ENCODE data around the gene SLC12A7. TPM values are rescaled to one million over a fixed set of nuclear protein-coding genes. Genes with fewer than 3 reads are reported as not detected.

SLC12A7 gene
- total RNA-seq, 1 experiment from 2014 or later: 48.2 TPM

- no peak overlapping the region for H3K9ac ChIP-seq (ENCODE audit: low read length)
- no peaks in the 10 kb centered on the region for H3K9me2 ChIP-seq (replicated peaks; ENCODE audit: low read length)
- no peaks in the 10 kb centered on the region for H3K9me3 ChIP-seq (ENCODE audit: low read length)
- no peaks in the 10 kb centered on the region for H4K20me1 ChIP-seq (ENCODE audit: low read length)
- H3K4me1 ChIP-seq (ENCODE audit: insufficient read depth, low read length): peaks cover 35% of the 10 kb centered on the region
- H3K4me3 ChIP-seq (ENCODE audit: low read length): no peak overlapping the region
- CTCF ChIA-PET: no interaction called here
- H3K36me3 ChIP-seq (ENCODE audit: low read depth, low read length): no peaks in the 10 kb centered on the region
- intact Hi-C loops (cut with micrococcal nuclease): no loop called here
- no peak overlapping the region for H3K4me2 ChIP-seq (ENCODE audit: low read length)
- TF ChIP-seq EZH2phosphoT487 (IDR thresholded peaks at IDR 0.05; ENCODE audit: borderline replicate concordance, low read length) (no peak), EZH2 (IDR thresholded peaks at IDR 0.05; ENCODE audit: low read length, unreplicated experiment) (no peak), CTCF (conservative IDR thresholded peaks at IDR 0.05; ENCODE audit: low read depth, low read length) (no peak)
- H3F3A ChIP-seq (ENCODE audit: low read length, unreplicated experiment): no peaks in the 10 kb centered on the region
- no peak overlapping the region for H3K27ac ChIP-seq (ENCODE audit: low read length)
- POLR2A ChIA-PET (ENCODE audit: unreplicated experiment): no interaction called here
- no peaks in the 10 kb centered on the region for H3K79me2 ChIP-seq (ENCODE audit: low read length)
- no peak overlapping the region for H2AFZ ChIP-seq (ENCODE audit: low read length)
- no TSS peak for BruUV-seq (replicated peaks)
- no peak for DNase-seq
- no peaks in the 10 kb centered on the region for H3K27me3 ChIP-seq (ENCODE audit: low read length)
- ATAC-seq: no peak
Observed at GRCh38 chr5:1125030-1125357, 13.1 kb upstream of the SLC12A7 start.

- H3K4me1 ChIP-seq (ENCODE audit: insufficient read depth, low read length): peaks cover 29% of the 10 kb centered on the region
Observed at GRCh38 chr5:1124205-1125029, 12.6 kb upstream of the SLC12A7 start.

GRCh38 chr5:1123418-1124147 lies 11.7 kb upstream of the SLC12A7 start:
- H4K20me1 ChIP-seq (ENCODE audit: low read length): no peaks in the 10 kb centered on the region
- no peaks in the 10 kb centered on the region for H3K79me2 ChIP-seq (ENCODE audit: low read length)
- no peak overlapping the region for H3K4me3 ChIP-seq (ENCODE audit: low read length)
- H3K27me3 ChIP-seq (ENCODE audit: low read length): no peaks in the 10 kb centered on the region
- no peaks in the 10 kb centered on the region for H3F3A ChIP-seq (ENCODE audit: low read length, unreplicated experiment)
- H3K9me3 ChIP-seq (ENCODE audit: low read length): no peaks in the 10 kb centered on the region
- POLR2A ChIA-PET (ENCODE audit: unreplicated experiment): no interaction called here
- ATAC-seq: no peak
- CTCF ChIA-PET: interaction anchor here (0.6 kb wide), 1 partner anchor 110 kb away, joined by 3 read pairs; no protein-coding TSS in a partner anchor
- H3K4me1 ChIP-seq (ENCODE audit: insufficient read depth, low read length): peaks cover 23% of the 10 kb centered on the region
- no peak overlapping the region for H3K4me2 ChIP-seq (ENCODE audit: low read length)
- intact Hi-C loops (cut with micrococcal nuclease): no loop called here
- no peak for DNase-seq
- H3K9me2 ChIP-seq (replicated peaks; ENCODE audit: low read length): no peaks in the 10 kb centered on the region
- H3K36me3 ChIP-seq (ENCODE audit: low read depth, low read length): no peaks in the 10 kb centered on the region
- no peak overlapping the region for H3K9ac ChIP-seq (ENCODE audit: low read length)
- no peak for TF ChIP-seq EZH2phosphoT487 (IDR thresholded peaks at IDR 0.05; ENCODE audit: borderline replicate concordance, low read length)
- TF ChIP-seq CTCF (conservative IDR thresholded peaks at IDR 0.05; ENCODE audit: low read depth, low read length): no peak
- no peak for TF ChIP-seq EZH2 (IDR thresholded peaks at IDR 0.05; ENCODE audit: low read length, unreplicated experiment)
- BruUV-seq (replicated peaks): no TSS peak
- no peak overlapping the region for H3K27ac ChIP-seq (ENCODE audit: low read length)
- H2AFZ ChIP-seq (ENCODE audit: low read length): no peak overlapping the region

More at GRCh38 chr5:1124205-1125029, 12.6 kb upstream of the SLC12A7 start:
- intact Hi-C loops (cut with micrococcal nuclease): no loop called here
- no peak overlapping the region for H3K27ac ChIP-seq (ENCODE audit: low read length)
- H4K20me1 ChIP-seq (ENCODE audit: low read length): no peaks in the 10 kb centered on the region
- no peaks in the 10 kb centered on the region for H3K9me3 ChIP-seq (ENCODE audit: low read length)
- no peak overlapping the region for H3K4me2 ChIP-seq (ENCODE audit: low read length)
- H3K36me3 ChIP-seq (ENCODE audit: low read depth, low read length): no peaks in the 10 kb centered on the region
- no peak for ATAC-seq
- H3K27me3 ChIP-seq (ENCODE audit: low read length): no peaks in the 10 kb centered on the region
- BruUV-seq (replicated peaks): no TSS peak
- H3F3A ChIP-seq (ENCODE audit: low read length, unreplicated experiment): no peaks in the 10 kb centered on the region
- H3K4me3 ChIP-seq (ENCODE audit: low read length): no peak overlapping the region
- DNase-seq: no peak
- no peaks in the 10 kb centered on the region for H3K9me2 ChIP-seq (replicated peaks; ENCODE audit: low read length)
- TF ChIP-seq EZH2phosphoT487 (IDR thresholded peaks at IDR 0.05; ENCODE audit: borderline replicate concordance, low read length): no peak
- TF ChIP-seq EZH2 (IDR thresholded peaks at IDR 0.05; ENCODE audit: low read length, unreplicated experiment): no peak
- H3K79me2 ChIP-seq (ENCODE audit: low read length): no peaks in the 10 kb centered on the region
- H3K9ac ChIP-seq (ENCODE audit: low read length): no peak overlapping the region
- H2AFZ ChIP-seq (ENCODE audit: low read length): no peak overlapping the region
- ChIA-PET POLR2A (ENCODE audit: unreplicated experiment) (no interaction called here), CTCF (no interaction called here)

Data from PC-3 (cell line).